Measurements from ENCODE around the gene CACTIN. TPM values are rescaled to one million over a fixed set of nuclear protein-coding genes. Genes with fewer than 3 reads are reported as not detected.
A peak's percentile ranks its signal among the peaks of the same experiment; 100 is the strongest.

Gene CACTIN
- total and polyA plus RNA-seq, 2 of the 4 experiments (the other 2 are of a cell fraction): 10.8 to 19.5 TPM

DNA sequence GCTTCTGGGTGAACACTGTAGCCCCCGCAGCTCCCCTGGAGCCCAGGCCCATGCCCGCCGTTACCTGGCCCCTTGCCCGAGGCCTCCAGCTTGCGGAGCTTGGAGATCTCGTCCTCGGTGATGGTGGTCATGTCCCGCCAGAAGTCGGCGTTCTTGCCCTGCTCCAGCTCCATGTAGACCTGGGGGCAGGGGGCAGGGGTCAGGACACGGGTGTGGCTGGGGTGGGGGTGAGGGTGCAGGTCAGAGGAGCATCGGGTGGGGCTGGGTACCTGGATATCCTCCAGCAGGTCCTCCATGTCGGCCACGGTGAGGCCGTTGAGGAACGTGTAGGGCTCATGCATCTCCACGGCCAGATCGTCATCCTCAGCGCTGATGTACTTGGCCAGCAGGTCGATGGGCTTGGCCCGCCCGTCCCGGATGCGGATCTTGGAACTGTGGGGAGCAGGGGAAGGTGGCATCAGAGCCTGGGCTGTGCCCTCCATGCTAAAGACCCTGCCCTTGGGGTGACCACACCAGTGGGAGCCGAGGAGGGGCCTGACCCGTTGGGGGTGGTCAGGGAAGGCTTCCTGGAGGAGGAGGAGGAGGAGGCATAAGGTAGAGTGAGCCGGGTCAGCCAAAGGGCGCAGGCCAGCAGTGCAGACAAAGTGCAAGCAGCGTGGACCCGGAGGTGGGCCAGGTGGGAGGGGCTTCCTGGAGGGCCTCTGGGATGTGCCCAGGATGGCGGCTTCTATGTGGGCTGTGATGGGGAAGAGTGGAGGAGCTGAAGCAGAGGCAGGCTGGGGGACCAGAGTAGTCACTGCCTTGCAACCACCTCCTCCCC is 7.6 kb downstream of the CACTIN start:
- 95% methylated on average over 23 of the region's 31 CpGs; no CpG with 5 or more reads in 1 of the 2 experiments for WGBS, 2 experiments (ENCODE audit: extremely low coverage in 2 of 2, insufficient read length in 1 of 2)
- no peaks in the 10 kb centered on the region for H3K9me1 ChIP-seq (ENCODE audit: insufficient read depth, low read length)
- peaks cover 3% of the 10 kb centered on the region; the same call in 1 of the 2 replicates for H3K4me1 ChIP-seq (ENCODE audit: control insufficient read depth, insufficient read depth, low read length)
- no peak overlapping the region for H3K56ac ChIP-seq (ENCODE audit: extremely low read depth, insufficient read depth, low read length)
- H3K14ac ChIP-seq (replicated peaks; ENCODE audit: low read depth, low read length): no peak overlapping the region
- H3K23ac ChIP-seq (ENCODE audit: low read depth, low read length): no peak overlapping the region
- no peak overlapping the region for H4K5ac ChIP-seq (ENCODE audit: low read depth, low read length)
- H3K9me3 ChIP-seq (ENCODE audit: control insufficient read depth, insufficient read depth, low read length): no peaks in the 10 kb centered on the region
- H3K36me3 ChIP-seq (ENCODE audit: control insufficient read depth, insufficient read depth, low read length): peaks cover 28% of the 10 kb centered on the region
- ChIA-PET POLR2A (ENCODE audit: unreplicated experiment) (no interaction called here), CTCF (no interaction called here)
- dilution Hi-C loops (cut with HindIII; ENCODE audit: low sequenced_read_pairs, unreplicated experiment): no loop called here
- in situ Hi-C loops (cut with MboI; ENCODE audit: low sequenced_read_pairs): loop anchor here (25.0 kb wide), 1 partner anchor 307 kb away; no protein-coding TSS in a partner anchor
- no peak overlapping the region for H3K4me2 ChIP-seq (ENCODE audit: low read depth, low read length)
- H2BK120ac ChIP-seq (ENCODE audit: low read depth, low read length): no peak overlapping the region
- peaks cover 3 to 17% of the 10 kb centered on the region in 2 experiments; a peak in 1 of 4 replicates for H3K79me1 ChIP-seq (ENCODE audit: low read depth in 1 of 2, low read length in 2 of 2)
- H3K9ac ChIP-seq (ENCODE audit: low read depth, low read length): no peak overlapping the region
- H3K27me3 ChIP-seq (ENCODE audit: control insufficient read depth, insufficient read depth, low read length): no peaks in the 10 kb centered on the region
- H2BK15ac ChIP-seq (ENCODE audit: low read depth, low read length): no peak overlapping the region
- no peak overlapping the region for H2BK5ac ChIP-seq (ENCODE audit: low read depth, low read length, poor library complexity, severe bottlenecking)
- no peak overlapping the region for H3K18ac ChIP-seq (ENCODE audit: low read depth, low read length)
- no TSS peak for BruUV-seq (replicated peaks)
- H2AK9ac ChIP-seq (replicated peaks; ENCODE audit: low read depth, low read length, poor library complexity): peak overlapping the region; percentile 60
- no peak overlapping the region for H4K8ac ChIP-seq (ENCODE audit: low read depth in 2 of 2, low read length in 2 of 2)
- peaks cover 7% of the 10 kb centered on the region; the same call in 1 of the 2 replicates for H4K20me1 ChIP-seq (ENCODE audit: insufficient read depth, low read length)
- H3K4me3 ChIP-seq (ENCODE audit: insufficient read depth, low read depth, low read length): no peak overlapping the region
- no peak overlapping the region for H4K91ac ChIP-seq (ENCODE audit: insufficient read depth, low read depth, low read length)
- TF ChIP-seq POLR2A (IDR thresholded peaks at IDR 0.05; ENCODE audit: low read depth, low read length) (no peak), CEBPB (IDR thresholded peaks at IDR 0.05; ENCODE audit: low read depth, low read length) (no peak), RAD21 (IDR thresholded peaks at IDR 0.05; ENCODE audit: low read length) (no peak), MAFK (IDR thresholded peaks at IDR 0.05; ENCODE audit: low read depth, low read length) (no peak), BHLHE40 (IDR thresholded peaks at IDR 0.05; ENCODE audit: low read depth, low read length) (no peak), CHD1 (IDR thresholded peaks at IDR 0.05; ENCODE audit: low read depth, low read length) (no peak)
- TF ChIP-seq, protein P1, sequence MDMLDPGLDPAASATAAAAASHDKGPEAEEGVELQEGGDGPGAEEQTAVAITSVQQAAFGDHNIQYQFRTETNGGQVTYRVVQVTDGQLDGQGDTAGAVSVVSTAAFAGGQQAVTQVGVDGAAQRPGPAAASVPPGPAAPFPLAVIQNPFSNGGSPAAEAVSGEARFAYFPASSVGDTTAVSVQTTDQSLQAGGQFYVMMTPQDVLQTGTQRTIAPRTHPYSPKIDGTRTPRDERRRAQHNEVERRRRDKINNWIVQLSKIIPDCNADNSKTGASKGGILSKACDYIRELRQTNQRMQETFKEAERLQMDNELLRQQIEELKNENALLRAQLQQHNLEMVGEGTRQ (IDR thresholded peaks at IDR 0.05; ENCODE audit: low read depth, low read length): no peak
- TF ChIP-seq, protein P2, sequence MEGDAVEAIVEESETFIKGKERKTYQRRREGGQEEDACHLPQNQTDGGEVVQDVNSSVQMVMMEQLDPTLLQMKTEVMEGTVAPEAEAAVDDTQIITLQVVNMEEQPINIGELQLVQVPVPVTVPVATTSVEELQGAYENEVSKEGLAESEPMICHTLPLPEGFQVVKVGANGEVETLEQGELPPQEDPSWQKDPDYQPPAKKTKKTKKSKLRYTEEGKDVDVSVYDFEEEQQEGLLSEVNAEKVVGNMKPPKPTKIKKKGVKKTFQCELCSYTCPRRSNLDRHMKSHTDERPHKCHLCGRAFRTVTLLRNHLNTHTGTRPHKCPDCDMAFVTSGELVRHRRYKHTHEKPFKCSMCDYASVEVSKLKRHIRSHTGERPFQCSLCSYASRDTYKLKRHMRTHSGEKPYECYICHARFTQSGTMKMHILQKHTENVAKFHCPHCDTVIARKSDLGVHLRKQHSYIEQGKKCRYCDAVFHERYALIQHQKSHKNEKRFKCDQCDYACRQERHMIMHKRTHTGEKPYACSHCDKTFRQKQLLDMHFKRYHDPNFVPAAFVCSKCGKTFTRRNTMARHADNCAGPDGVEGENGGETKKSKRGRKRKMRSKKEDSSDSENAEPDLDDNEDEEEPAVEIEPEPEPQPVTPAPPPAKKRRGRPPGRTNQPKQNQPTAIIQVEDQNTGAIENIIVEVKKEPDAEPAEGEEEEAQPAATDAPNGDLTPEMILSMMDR (conservative IDR thresholded peaks at IDR 0.05; ENCODE audit: low read depth, low read length): no peak
- ATAC-seq (ENCODE audit: low read depth) (no peak), DNase-seq (no peak)
- intact Hi-C loops (cut with micrococcal nuclease): loop anchor here (1.0 to 10.0 kb wide), 2 partner anchors 74 to 294 kb away; no protein-coding TSS in a partner anchor
- no peak overlapping the region for H2BK20ac ChIP-seq (ENCODE audit: low read depth, low read length)
- no peak overlapping the region for H2AK5ac ChIP-seq (ENCODE audit: low read depth, low read length)
- no peak overlapping the region for H3K4ac ChIP-seq (ENCODE audit: low read depth, low read length)
- H2AFZ ChIP-seq (replicated peaks; ENCODE audit: low read length, poor library complexity): no peak overlapping the region
- H3K27ac ChIP-seq (ENCODE audit: insufficient read depth, low read length): no peak overlapping the region

Measured in IMR-90 (cell line).